Measurements from ENCODE around the gene SLCO3A1. TPM values are rescaled to one million over a fixed set of nuclear protein-coding genes. Genes with fewer than 3 reads are reported as not detected.
"Not testable (repeated sequence)": the region's sequence is repeated elsewhere in the genome, so short reads cannot be mapped to it uniquely, and the experiment has no call there.

SLCO3A1 gene
- total RNA-seq, 1 experiment from 2014 or later = 5.9 TPM

DNA sequence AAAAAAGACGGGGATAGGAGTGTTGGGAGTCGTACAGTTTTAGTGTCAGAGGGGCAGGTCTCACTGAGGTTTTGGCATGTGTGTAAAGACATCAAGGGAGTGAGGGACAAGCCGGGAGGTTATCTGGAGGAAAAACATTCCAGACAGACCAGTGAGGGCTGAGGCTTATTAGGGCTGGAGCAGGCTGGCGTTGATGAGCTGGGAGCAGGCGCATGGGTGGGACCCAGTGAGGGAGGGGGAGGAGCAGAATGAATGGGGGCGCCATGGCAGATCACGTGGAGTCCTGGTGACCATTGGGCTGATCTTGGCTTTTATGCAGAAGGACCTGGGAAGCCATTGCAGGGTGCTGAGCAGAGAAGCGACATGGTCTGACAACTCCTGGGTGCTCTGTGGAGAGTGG lies 180.2 kb downstream of the SLCO3A1 start:
- no peak for DNase-seq (ENCODE audit: low read depth)

DNA sequence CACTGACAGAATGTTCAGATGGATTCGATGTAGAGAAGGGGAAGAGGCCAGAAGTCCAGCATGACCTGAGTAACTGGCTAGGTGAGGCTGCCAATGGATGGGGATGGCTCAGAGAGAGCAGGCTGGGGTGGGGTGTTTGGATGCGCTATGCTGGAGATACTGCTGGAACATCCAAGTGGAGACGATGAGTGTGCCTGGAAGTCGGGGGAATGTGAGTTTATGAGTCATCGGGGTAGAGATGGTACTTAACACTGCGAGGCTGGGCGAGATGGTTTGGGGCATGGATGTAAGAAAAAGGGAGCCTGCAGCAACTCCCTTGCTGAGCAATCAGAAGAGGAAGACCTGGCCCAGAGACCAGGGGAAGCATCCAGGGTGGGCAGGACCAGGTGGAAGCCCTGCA lies 180.7 kb downstream of the SLCO3A1 start:
- DNase-seq (ENCODE audit: low read depth) = no peak

DNA sequence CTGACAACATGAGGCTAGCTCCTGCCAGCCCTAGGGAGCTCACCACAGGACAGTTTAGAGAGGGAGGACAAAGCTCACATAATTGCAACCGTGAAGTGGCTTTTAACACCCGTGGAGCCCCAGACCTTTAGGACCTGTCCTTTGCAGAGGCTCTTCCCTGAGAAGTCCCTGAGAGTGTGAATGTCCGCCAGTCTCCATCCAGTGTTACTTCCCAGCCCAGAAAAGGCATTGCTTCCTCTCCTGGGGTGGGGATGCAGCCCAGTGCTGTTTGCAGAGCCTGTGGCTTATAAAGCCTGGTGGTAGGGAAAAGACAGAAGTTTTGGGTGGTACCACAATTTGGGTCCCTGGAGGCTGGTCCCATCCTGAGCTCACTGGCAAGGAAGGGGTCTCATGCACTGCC lies 182.0 kb downstream of the SLCO3A1 start:
- no peak for DNase-seq (ENCODE audit: low read depth)

DNA sequence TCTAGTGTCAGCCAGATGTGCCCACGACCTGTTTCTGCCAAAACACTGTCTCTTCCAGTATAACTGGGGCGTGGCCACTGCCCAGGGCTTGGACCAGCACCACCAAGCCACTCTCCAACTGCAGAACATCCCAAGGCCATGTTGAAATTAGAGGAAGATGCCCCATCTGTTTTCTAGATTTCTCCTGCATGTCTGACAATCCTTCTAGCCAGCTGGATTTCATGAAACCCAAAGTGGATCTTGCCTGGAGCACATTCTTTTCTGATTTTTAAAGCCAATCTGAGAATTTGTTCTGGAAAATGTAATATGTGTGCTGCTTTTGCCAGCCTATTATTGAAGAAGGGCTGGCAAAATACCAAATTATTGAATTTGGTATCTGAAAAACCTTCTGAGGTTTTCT lies 182.5 kb downstream of the SLCO3A1 start:
- DNase-seq (ENCODE audit: low read depth) = no peak

DNA sequence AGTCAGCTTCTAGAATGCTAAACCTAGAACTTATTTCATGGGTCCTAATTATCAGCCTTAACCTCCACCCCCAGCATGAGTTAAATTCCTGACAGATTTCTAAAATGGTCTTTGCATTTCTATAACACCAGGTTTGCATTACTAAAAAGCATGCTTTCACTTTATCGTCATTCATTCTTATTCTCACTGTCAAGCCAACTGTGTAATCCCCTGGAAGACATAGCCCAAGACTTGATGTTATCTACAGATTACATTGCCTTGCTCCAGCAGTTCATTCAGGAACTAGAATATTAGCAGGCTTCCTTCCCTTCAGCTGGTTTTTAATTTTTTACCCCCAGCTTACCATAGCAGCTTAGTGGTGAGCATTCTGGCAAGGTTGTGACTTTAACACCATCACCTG lies 184.0 kb downstream of the SLCO3A1 start:
- no peak for DNase-seq (ENCODE audit: low read depth)

DNA sequence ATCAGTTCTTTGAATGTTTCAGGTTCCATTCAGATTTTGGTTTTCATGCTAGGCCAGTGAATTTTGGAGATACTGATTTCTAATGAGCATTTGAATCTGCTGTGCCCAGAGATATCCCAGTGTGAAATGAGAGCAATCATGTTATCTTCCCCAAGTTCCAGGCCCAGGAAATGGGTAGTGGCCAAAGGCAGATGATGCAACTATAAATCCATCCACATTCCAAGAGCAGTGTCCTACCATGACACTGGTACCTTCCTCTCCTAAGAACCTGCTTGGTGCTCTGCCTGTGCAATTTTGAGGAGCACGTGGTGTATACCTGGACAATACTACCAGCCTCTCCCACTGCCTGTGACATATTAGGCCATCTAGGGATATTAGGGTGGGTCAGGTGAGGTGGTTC lies 186.8 kb downstream of the SLCO3A1 start:
- DNase-seq (ENCODE audit: low read depth) = no peak

DNA sequence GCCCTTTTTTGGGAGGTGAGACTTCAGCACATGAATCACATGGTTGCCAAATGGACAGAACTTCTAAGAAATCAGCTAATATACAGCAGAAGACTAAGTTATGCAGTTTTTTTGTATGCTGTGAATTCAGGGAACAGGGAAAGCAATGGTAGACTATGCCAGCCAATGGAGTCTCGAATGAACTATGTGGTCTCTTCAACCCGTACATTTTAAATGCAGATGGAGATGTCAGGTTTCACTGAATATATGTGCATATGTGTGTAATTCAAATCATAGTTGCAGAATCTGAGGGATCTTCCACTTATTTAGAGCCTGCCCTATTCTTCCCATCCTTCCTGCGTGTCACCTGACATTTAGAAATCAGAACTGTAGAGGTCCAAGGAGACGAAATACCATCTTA lies 187.9 kb downstream of the SLCO3A1 start:
- no peak for DNase-seq (ENCODE audit: low read depth)

DNA sequence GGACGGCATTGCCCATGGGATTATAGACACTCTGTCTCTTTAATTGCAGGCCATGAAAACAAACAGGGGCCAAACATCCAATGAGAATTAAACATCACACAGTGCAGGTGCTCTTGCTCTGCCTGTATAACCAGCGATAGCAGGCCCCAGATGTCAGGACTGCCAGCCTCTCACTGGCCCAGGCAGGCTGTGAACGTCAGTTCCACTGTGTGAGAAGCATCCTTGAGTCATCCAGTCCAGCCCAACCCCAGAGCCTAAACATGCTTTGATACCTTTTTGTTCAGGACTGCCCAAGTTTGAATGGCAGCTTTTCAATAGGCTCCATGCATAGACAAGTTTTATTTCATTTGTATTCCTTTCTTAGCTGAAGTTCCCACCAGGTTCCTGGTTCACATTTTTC lies 189.8 kb downstream of the SLCO3A1 start:
- no peak for DNase-seq (ENCODE audit: low read depth)

DNA sequence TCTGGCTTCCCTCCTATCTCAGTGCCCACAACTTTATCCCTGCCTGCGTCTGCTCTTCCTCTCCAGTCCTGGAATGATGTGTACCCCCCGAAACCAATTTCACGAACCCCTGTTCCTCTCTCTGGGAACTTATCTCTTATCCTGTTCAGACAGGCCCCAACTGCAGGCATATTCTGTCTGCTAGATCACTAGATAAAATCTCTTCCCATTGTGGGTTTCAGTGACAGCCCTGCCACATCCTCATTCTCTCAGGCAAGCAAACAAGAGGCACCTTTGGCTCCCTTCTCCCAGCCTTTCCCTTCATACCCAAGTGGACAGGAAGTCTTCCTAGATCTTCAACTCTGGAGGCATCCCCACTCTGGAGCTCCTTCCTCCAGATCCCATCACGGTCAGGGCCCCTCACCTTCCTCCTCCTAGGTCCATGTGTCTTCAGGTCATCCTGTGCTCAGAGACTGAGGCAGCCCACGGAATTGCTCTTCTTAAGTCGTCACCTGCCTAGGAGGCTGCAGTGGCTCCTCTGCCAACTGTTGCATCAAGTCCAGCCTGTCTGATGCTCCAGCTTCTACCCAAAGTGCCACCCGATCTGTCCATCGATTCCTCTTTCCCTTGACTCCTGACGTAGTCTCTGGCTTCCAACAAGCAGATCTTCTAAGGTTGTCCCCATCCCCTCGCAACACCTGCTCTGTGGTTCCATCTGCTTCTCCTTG lies 190.8 kb downstream of the SLCO3A1 start:
- DNase-seq (ENCODE audit: low read depth) = no peak

DNA sequence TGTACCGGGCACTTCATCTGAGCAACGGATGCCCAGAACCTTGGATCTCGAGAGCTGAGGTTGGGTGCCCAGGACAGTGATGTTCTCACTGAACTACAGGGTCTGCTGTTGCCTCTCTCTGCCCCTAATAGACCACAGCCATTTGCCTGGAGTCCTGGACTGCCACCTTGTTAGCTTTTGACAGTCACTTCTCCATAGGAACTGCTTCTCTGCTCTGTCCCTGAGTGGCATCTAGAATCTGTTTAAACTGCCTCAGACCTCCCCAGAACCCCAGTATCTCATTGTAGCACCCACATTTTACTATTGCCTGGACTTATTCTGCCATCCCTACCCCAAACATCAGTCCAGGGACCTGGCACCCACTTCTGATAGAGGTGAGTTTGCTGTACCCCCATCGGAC lies 194.4 kb downstream of the SLCO3A1 start:
- DNase-seq (ENCODE audit: low read depth) = no peak

DNA sequence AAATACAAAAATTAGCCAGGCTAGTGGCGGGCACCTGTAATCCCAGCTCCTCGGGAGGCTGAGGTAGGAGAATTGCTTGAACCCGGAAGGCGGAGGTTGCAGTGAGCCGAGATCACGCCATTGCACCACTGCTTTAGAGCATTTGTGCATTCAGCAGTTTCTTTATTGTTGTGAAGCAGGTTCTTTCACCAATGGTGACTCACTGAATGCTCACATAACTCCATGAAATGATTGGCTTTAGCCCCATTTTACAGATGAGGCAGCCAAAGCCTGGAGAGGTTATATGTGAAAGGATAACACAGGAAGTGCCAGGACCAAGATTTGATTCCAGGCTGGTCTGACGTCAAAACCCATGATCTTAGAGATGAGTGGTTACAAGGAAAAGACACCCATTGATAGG lies 195.2 kb downstream of the SLCO3A1 start:
- DNase-seq (ENCODE audit: low read depth) = no peak

DNA sequence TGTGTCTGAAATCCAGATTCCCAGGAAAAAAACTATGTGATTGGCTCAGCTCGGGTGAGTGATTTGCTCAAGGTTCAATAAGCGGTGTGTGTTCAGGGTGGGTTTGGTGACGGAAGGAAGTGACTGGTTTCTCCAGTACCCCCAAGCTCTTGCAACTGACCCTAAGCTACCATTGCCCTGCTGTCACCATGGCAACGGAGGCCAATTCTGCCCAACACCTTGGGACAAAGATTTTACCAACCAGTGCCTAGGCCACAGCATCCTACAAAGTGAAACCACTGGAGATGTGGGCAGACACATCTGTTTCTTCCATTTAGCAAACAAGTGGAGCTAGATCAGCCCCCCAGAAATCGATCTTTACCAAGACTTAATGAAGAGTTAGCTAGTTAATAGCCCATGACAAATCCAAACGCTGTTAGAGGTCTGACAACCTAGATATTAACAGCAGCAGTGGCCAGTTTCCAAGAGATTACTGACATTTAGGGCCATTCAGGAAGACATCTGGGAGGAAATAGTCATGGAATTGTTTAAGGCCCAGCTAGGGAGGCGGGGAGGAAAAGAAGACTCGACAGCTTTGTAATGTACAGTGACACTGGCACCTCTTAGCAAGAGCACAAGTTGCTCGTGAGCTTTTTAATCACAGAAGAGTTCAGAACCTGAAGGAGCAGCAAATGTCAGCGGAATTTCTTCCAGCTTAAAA lies 195.9 kb downstream of the SLCO3A1 start:
- DNase-seq (ENCODE audit: low read depth) = no peak

DNA sequence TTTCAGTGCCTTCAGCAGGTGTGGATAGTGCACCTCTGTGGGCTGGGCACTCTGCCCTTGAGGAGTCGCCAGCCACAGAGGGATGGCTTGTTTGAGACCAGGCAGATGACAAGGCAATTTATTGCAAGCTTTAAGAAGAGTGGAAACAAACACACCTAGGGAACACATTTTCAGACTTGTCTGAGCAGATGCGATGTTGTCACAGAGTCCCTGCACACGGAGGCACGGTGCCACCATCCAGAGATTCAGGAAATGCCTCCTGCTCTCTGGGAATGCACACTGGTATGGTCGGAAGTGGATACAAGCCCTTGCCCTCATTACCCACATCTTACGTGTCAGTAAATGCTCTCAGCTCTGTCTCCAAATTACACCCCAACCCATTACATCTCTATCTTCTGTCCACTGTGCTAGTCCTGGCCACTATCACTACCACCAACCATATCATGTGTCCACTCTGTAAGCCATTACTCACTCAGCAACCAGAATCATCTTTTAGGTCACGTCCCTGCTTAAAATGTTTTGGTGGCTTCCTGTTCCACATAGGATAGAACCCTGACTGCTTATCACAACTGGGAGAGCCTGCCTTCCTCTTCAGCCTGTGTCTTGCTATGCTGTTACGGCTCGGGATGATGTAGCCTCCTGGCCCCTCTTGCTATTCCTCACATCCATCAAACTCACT lies 196.9 kb downstream of the SLCO3A1 start:
- DNase-seq (ENCODE audit: low read depth) = no peak

DNA sequence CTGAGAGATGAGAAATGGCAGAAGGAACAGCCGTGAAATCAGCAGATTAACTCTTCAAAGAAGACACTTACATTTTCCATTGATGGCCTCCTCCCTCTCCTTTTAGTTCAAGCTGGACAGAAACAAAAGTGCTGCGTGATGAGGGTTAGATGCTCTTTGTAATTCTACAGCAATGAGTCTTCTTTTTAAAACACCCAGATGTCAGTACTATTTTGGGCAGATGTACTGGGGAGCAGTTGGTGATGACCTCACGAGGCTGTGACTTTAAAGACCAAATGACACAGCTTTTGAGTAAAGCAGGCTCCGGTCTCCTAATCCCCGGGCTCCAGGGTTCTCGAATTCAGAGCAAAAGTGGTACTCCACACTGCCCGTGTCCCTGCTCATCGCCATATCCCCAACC lies 198.2 kb downstream of the SLCO3A1 start:
- no peak for DNase-seq (ENCODE audit: low read depth)

DNA sequence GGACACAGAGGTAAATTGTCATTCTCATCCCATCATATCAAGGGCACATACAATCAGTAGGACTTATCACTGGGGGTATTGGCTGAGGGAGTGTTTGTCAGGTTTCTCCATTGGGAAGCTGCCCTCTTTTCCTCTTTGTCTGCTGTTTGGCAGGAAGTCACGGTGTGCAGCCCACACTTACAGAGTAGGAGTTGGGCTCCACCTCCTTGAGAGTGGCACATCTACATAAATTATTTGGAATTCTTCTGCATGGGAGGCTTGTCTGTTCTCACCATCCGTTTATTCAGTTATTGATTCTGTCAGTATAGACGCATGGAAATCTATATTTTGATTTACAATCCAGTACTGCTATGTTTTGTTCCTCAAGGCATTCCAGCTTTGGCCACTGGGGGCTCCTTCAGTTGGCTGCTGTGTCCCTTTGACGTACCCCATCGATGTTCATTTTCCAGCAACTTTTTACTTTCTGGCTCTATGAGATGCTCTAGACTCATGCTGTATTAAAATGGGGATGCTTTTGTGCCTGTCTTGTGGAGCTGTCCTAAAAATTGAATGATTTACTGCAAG lies 200.3 kb downstream of the SLCO3A1 start:
- DNase-seq (ENCODE audit: low read depth) = no peak

DNA sequence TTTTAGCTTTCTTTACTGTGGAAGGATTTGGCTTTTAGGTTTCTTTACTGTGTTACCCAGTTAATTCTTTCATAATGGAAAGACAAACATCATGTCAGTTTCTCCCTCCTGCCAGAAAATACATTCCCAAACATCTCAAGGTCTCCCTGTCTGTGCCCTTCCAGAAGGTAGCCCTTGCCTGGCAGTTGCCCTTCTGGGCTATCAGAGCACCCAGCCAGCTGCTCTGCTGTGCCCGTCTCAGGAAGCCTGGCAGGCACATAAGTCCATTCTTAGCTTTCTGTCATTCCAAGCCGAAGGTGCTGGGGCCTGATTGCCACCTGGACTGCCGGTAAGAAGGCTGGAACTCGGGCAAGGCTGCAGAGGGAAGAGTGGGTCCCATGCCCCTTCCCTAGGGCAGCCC lies 203.4 kb downstream of the SLCO3A1 start:
- DNase-seq (ENCODE audit: low read depth) = no peak

DNA sequence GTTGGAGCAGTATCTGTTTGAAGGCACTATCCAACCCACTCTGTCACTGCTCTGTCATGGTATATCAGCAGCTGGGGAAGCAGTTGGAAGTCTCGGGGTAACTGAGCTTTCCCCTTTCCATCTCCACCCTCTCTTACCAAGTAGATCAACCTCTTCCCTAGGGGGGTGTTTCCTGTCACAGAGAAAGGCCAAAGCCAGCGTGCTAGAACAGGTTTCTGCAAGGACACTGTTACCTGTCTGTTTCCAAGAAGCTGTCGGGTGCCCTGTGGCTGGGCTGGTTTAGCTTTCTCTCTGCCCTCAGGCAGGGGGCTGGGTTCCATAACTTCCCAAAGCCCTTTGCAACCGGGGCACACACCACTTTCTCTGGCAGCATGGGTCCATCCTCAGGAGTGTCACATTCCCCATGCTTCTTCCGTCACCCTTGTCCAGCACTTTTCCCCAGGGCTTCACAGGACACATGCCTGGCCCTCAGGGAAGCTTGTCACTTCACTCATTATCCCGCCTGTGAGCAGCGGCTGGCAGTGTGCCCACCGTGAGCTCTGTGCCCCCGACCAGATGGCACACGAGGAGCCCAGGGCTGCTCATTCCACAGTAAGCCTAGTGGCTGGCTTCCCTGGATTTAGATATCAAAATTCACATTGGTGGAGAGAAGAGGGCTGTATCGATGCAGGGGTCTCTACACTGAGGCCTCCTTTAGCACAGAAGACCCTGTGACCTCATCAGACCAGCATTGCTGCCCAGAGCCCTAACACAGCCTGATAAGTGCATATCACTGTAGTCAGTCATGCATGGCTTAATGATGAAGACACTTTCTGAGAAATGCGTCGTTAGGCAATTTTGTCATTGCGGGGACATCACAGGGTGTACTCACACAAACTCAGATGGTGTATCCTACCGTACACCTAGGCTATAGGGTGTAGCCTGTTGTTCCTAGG lies 205.8 kb downstream of the SLCO3A1 start:
- no peak for DNase-seq (ENCODE audit: low read depth)

DNA sequence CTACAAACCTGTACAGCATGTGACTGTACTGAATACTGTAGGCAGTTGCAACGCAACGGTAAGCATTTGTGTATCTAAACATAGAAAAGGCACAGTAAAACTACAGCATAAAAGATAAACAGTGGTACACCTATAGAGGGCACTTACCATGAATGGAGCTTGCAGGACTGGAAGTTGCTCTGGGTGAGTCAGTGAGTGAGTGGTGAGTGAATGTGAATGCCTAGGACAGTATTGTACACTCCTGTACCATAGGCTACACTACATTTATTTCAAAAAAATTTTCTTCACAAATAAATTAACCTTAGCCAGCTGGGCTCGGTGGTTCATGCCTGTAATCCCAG lies 206.4 kb downstream of the SLCO3A1 start:
- not testable (repeated sequence) for DNase-seq (ENCODE audit: low read depth)

DNA sequence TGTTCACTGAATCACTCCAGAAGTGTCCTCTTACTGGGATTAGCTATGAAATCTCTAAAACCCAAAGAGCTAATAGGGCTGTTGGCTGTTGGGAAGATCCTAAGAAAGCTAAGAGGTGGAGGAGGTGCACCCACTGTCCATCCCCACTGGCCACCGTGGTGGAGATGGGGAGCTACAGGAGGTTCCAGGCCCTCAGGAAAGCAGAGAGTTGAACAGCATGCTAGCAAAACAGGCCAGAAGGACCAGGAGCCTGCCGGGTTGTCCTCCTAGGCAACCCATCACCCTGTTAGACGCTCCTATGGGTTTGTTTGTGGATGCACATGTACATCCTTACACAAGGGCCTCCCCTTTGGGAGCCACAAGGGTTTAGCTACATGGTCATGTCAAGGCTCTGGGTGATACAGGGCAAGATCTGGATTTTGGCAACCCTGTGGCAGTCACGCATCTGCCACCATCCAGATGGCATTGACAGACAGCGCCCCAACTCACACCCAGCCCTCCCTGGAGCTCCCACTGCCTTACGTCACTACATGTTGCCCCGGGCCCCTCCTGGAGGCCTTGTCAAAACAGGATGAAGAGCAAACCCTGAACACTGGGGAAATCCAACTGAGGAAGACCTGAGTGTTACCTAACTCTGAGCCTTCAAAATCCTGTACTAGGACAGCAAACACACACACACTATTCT lies 208.1 kb downstream of the SLCO3A1 start:
- no peak for DNase-seq (ENCODE audit: low read depth)

DNA sequence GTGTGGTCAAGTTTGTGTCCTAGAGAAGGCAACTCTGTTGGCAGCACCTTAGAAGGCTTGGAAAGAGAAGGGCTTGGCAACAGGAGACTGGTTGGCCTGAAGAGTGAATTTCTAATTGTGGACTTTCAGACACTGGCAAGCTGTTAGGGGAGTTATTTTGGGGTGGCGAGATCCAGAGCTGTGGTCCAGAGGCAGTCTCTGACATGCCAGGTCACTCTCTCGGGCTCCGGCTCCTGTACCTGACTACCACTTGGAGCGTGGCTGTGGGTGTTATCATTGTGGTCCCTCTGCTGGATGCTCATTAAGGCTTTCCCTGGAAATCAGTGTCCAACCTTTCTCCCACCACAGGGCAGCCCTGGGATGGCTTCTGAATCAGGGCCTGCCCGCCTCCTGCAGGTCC lies 209.0 kb downstream of the SLCO3A1 start:
- DNase-seq (ENCODE audit: low read depth) = no peak

DNA sequence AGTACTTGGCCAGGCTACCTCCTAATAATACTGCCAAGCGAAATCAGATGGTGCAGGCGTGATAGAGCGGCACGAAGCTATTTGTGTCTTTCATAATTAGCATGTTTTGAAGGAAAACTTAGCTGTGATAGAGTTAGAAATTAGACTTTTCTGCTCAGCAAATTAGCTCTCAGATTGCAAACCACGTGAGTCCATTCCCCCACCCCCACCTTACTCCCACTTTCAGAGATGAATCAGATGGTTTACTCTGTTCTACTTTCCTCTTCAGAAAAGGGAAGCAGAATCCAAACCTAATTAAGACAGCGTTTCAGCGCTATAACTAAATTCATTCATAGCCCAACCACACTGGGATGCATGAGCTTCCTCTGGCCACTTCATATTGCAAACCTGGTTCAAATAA lies 214.6 kb downstream of the SLCO3A1 start:
- peak; percentile 26 for DNase-seq (ENCODE audit: low read depth)

All from M059J (cell line).